ENCODE measurements around the gene SAMD11.
"Not testable (repeated sequence)": the region's sequence is repeated elsewhere in the genome, so short reads cannot be mapped to it uniquely, and the experiment has no call there.

The SAMD11 gene, protein sequence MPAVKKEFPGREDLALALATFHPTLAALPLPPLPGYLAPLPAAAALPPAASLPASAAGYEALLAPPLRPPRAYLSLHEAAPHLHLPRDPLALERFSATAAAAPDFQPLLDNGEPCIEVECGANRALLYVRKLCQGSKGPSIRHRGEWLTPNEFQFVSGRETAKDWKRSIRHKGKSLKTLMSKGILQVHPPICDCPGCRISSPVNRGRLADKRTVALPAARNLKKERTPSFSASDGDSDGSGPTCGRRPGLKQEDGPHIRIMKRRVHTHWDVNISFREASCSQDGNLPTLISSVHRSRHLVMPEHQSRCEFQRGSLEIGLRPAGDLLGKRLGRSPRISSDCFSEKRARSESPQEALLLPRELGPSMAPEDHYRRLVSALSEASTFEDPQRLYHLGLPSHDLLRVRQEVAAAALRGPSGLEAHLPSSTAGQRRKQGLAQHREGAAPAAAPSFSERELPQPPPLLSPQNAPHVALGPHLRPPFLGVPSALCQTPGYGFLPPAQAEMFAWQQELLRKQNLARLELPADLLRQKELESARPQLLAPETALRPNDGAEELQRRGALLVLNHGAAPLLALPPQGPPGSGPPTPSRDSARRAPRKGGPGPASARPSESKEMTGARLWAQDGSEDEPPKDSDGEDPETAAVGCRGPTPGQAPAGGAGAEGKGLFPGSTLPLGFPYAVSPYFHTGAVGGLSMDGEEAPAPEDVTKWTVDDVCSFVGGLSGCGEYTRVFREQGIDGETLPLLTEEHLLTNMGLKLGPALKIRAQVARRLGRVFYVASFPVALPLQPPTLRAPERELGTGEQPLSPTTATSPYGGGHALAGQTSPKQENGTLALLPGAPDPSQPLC

DNA sequence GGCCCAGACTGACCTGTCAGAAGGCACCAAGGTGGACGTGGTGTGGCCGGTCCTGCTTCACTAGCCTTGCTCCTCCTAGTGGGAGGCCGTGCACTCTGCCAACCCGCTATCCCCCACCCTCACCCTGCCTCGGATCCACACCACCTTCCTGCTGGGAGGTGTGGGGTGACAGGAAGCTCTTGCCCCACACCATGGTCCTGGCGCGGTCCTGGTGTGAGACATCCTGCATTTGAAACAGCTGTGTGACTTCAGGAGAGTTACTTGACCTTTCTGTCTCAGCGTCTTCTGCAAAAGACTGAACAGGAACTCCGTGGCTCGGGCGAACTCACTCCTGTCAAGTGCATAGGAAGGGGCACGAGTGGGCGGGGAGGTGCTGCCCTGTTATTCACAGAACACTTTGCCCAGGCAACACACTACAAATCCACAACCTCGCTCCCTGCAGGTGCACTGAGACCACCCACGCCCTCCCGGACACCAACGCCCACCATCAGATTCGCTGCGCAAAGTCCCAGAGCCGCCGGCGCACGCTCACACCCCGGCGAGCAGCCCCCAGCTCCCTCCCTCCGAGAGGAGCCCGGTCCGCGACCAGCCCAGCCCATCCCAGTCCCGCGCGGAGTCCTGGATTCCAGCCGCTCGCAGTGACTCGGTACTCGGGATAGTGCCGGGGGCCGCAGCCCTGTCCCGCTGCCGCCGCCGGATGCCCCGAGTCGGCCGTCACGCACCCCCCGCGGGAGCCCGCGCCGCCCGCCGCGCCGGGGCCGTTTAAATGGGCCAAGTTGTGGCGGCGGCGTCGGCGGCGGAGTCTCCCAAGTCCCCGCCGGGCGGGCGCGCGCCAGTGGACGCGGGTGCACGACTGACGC is at the start of gene SAMD11:
TSS of gene SAMD11 (plus strand) at position 793 of the 860 bp plus-strand sequence. CDS start 509 bp downstream, outside the sequence.
- DNase-seq: peak; percentile 48 to 73

DNA sequence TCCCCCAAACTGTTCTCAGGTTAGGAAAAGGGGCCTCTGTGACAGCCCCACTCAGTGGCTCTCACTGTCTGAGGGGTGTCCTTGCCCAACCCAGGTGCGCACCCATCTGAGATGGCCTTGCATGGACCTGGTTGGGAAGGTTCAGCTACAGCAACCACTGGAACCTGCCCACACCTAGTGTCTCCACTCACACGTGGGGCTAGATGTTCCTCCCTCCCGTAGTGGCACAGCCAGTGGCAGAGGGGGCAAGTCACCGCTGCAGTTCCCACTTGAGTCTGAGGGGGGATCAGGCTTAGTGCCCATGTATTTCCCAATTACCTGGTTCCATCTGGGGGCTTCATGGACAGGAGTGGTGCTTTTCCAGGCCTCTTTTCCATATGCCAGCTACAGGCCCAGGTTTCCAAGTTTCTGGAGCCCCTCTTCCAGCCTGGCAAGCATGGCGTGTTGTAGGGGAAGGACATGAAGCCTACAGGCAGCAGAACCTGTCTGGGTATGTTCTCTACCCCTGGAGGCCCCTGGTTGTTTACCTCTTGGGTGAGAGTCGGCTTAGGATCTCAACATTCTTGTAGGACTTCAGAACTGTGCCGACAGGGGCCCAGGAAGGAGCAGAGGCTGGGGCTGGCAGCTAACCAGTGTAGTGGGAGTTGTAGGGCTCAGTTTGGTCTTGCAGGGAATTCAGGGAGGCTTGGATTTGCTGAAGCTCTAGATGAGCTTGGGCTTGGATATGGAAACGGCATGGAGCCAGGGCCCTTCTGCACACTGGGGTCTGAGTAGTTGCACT is 47.1 kb upstream of the SAMD11 start:
- DNase-seq: not testable (repeated sequence)

DNA sequence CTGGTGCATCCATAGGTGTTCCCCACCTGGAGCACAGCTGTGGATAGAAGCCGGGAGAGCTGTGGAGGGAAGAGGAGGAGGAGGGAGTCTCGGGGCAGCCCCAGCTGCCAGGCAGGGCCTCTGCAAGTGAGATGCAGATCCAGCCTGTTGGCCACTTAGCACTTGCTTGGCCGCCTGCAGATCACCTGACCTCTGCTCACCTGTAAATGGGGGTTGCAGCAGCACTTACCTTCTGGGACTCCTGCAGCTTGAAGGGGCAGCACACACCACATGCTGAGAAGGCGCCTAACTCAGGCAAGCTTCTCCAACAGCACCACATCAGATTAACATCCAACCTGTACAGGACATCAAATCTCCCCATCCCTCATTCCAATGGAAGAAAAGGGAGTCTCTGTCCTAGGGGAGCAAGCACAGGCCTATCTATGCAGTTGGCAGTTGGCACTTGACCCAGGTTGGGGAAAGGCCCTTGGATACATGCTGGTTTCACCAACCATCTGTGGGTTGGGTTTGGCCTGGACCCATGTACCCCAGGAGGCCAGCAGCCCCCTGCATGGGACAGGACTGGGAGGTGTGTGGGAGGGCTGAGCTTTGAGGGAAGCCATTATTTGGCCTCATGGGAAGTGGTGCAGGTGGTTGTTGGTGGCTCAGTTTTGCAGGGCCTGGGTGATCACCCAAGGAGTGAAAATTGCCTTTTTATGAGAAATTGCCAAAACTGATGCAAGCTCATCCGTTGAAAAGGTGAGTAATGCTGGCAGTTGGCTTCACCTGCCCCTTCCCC is 46.3 kb upstream of the SAMD11 start:
- DNase-seq: not testable (repeated sequence)

DNA sequence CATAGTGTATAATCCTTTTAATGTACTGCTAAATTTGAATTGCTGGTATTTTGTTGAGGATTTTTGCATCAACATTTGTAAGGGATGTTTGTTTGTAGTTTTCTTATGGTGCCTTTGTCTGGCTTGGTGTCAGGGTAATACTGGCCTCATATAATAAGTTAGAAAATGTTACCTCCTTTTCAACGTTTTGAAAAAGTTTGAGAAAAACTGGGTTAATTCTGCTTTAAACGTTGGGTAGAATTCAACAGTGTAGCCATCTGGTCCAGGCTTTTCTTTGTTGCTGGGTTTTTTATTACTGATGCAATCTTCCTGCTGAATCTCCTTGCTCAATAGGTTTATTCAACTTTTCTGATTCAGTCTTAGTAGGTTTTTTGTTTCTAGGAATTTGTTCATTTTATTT is 43.2 kb upstream of the SAMD11 start:
- DNase-seq: not testable (repeated sequence)

DNA sequence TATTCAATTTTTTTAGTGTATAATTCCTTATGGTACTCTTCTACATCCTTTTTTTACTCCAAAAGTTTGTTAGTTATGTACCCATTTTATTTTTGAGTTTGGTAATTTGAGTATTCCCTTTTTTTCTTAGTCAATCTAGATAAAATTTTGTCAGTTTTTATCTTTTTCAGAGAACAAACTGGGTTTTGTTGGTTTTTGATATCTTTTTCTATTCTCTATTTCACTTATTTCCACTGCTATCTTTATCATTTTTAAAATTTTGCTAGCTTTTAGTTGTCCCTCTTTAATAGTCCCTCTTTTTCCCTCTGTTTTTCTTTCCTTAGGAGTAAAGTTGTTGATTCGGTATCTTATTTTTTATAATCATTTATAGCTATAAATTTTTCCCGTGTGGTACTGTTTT is 42.8 kb upstream of the SAMD11 start:
- not testable (repeated sequence) for DNase-seq

DNA sequence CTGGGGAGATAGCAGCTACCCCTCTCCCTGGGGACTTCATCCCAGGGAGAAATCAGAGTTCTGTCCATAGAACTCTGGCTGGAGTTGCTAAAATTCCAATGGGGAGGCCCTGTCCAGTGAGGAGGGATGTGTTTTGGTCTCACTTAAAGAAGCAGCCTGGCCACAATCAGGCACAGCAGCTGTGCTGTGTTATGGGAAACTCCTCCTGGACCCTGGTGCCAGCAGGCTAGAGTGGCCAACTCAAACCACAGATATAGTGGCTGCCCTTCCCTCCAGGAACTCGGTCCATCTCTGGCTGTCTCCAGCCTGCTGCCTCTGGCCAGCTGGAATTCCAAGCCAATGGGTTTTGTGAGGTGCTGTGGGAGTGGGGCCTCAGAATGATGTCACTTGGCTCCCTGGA is 37.4 kb upstream of the SAMD11 start:
- DNase-seq: no peak

DNA sequence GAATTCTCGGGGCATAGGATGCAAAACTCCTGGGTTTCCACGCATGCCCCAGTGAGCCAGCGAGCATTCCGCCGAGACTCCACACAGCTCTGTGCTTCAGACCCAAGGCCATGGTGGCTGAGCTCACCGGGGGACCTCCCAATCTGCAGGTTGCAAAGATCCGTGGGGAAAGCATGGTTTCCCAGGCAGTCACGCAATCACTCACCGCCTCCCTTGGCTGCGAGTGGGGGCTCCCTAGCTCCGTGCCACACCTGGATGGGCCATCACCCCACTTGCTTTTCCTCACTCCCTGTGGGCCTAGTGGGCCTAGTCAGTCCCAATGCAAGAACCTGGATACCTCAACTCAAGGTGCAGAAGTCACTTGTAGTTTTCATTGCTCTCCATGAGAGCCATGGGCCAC is 37.0 kb upstream of the SAMD11 start:
- no peak for DNase-seq

DNA sequence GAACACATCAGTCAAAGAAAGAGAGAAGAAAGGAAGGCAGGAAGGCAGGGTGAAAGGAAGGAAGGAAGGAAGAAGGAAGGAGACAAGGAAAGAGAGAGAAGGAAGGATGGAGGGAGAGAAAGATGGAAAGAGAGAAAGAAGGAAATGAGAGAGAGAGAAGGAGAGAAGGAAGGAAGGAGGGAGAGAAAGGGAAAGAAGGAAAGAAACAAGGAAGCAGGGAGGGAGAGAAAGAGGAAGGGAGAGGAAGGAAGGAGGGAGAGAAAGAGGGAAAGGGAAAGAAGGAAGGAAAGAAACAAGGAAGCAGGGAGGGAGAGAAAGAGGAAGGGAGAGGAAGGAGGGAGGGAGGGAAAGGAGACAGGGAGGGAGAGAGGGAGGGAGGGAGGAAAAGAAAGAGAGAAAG is 35.4 kb upstream of the SAMD11 start:
- no peak for DNase-seq

DNA sequence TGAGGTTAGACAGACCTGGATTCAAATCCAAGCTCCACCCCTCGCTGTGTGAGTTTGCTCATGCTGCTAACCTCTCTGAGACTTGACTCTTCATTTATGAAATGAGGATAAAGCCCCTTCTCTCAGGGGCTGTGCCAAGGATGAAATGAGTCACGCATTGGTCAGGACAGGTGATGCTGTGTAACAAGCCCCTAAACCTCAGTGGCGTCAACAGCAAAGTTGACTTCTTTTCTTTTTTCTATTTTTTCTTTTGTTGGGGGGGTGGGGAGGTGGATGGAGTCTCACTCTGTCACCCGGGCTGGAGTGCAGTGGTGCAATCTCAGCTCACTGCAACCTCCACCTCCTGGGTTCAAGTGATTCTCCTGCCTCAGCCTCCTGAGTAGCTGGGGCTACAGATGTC is 33.9 kb upstream of the SAMD11 start:
- DNase-seq: not testable (repeated sequence)

DNA sequence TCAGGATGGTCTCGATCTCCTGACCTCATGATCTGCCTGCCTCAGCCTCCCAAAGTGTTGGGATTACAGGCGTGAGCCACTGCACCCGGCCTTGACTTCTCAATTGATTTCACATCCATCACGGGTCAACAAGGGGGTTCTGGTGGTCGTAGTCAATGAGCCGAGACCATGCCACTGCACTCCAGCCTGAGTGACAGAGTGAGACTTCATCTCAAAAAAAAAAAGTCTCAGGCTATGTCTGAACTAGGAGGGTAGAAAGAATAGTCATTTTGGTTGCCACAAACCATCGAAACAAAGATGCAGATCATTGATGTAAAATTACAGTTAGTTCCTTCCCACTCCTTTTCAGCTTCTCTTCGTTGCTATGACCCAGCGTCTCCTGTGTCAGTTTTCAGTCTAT is 33.5 kb upstream of the SAMD11 start:
- not testable (repeated sequence) for DNase-seq

DNA sequence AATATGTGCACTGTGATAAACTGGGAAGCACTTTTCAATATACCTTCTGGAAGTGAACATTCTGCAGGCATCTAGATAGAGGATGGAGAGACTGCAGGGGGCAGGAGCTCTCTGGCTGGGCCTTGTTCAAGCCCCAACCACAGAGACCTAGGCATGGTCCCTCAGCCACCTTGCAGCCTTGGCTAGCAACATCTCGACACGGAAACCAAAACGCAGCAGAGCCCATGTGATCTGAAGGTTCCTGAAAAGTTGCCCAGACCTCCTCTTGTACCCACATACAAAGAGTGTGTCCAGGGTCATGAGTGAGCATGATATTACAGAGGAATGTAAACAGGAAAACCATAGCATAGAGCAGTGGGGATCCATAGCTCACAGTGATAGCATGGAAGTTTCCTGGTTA is 33.1 kb upstream of the SAMD11 start:
- no peak for DNase-seq

DNA sequence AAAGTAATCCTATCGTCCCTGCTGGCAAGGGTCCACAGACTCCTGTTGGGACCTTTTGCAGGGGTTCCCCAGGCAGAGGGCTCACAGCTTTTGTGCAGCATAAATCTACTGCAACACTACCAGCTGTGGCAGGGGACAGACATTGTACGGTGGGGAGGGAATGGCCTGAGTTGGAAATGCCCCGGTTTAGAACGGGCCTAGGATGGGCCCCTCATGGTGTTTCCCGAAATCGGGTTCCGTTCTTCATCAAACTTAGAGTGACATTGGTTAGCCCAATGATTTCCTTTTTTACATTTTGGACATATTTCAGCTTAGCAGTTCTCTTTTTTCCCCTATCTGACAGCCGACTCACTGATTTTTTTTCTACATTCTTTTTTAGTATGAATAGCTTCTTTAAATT is 26.5 kb upstream of the SAMD11 start:
- no peak for DNase-seq

DNA sequence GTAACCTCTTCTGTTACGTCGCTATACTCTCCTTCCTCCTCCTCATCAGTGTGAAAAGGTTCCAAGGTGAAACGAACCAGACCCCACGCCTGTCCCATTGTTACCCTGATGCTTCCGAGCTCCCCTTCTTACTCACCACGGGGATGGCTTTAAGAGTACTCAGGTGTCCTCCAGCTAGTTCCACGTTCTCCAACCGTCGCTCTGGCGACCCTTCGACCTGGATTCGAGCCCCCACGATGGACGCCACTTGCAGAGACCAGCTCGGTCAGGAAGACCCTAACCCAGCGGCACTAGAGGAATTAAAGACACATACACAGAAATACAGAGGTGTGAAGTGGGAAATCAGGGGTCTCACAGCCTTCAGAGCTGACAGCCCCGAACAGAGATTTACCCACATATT is 25.8 kb upstream of the SAMD11 start:
- DNase-seq: not testable (repeated sequence)

DNA sequence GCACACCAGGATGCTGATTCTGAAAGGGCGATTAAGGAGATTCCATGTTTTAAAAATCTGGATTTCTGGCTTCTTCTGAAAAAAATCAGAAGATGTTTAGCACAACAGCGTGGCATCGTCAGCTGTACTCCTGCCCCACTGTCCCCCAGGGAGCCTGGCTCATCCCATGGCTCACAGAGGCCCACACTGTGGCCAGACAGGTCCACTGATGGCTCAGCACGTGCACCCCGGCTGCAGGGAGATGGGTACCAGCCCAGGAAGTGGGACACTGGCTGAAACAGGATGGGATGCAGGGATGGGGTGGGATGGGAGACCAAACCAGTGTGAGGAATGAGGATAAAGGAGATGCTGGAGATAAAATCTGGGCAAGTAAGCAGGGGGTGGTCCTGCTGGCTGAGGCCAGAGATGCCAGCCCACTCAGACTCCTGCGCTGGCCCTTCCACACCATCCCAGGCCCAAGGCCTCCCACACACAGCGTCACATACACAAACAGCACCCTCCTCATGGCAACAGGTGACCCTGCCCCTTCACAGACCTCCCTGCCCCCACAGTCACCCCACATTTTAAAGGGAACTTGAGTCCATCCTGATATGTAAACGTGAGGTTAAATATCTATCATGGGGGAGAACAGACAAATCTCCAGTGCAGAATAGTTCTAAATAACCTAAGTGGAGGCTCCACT is 23.9 kb upstream of the SAMD11 start:
- no peak for DNase-seq

DNA sequence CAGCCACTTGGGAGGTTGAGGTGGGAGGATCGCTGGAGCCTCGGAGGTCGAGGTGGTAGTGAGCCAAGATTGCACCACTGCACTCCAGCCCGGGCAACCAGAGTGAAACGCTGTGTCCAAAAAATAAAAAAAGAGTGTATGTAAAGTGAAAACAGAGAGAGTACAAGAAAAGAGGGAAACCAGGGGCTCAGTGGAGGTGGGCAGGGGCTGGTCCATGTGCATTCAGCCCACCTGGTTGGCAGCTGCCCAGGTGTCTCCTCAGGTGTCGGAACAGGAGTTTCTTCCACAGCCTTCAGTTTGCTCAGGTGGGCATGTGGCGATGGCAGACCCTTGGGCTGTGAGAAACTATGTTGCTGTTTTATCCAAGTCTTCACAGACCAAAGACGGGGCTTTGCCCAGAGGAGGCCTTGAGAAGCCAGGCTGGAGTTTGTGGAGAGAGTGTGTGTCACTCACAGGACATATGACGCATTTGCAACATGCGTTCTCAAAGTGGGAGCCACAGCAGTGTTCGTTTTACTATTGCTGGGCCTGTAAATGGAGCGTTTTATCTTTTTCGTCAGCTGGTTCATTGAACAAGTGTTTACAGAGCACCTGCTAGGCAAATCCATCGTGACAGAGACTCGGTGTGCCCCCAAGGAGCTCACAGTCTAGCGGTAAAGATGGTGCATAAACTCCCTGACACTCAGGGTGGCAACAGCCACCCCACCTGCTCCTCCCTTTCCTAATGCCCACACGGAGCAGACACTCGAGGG is 22.4 kb upstream of the SAMD11 start:
- no peak for DNase-seq

DNA sequence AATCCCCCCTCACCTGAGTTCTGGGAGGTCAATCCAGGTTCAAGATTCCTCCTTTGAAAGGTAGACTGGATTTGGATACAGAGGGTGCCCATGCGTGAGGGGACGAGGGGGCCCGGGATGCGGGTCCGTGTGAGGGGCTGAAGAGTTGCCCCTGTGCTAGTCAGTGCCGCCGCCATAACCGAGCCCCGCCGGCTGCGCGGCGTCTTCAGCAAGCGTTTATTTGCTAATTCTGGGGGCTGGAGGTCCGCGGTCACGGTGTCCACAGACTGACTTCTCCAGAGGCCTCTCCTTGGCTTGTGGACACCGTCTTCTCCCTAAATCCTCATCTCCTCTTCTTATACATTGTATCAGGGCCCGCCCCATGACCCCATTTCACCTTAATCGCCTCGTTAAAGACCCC is 20.9 kb upstream of the SAMD11 start:
- DNase-seq: no peak

DNA sequence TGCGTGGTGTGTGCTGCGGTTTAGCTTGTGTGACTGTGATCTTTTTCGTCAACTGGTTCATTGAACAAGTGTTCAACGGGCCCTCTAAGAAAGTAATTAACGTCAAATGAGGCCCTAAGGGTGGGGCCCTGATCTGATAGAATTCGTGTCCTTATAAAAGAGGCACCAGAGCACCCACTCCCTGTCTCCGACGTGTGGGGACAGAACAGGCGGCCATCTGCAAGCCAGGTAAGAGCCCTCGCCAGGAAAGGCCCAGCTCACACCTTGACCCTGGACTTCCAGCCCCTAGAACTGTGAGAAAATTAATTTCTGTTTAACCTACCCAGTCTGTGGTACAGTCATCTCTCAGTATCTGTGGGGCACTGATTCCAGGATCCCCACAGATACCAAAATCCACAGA is 20.4 kb upstream of the SAMD11 start:
- no peak for DNase-seq

DNA sequence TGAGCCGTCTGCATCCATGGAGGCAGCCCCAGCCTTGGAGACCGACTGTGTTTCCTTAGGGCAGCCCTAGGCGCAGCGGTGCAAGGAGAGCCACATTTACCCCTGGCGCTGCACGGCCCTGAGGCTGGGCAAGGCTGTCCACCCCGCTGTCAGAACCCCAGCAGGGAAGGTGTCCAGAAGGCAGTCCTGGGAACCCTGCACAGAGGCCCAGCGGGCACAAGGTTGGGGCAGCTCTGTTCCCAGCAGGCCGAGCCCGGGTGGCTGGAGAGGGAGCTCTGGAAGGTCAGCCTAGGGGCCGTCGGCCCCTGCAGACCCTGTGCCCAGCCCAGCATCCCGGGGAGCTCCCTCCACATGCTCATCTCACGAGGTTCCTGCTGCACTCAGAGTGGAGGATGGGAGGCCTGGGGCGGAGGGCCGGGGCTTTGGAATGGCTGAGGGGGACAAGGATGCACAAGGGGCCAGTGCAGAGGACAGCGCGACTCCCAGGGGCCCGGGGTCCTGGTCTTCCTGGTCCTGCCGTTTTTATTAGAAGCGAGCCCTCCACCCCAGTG is 19.9 kb upstream of the SAMD11 start:
- no peak for DNase-seq

DNA sequence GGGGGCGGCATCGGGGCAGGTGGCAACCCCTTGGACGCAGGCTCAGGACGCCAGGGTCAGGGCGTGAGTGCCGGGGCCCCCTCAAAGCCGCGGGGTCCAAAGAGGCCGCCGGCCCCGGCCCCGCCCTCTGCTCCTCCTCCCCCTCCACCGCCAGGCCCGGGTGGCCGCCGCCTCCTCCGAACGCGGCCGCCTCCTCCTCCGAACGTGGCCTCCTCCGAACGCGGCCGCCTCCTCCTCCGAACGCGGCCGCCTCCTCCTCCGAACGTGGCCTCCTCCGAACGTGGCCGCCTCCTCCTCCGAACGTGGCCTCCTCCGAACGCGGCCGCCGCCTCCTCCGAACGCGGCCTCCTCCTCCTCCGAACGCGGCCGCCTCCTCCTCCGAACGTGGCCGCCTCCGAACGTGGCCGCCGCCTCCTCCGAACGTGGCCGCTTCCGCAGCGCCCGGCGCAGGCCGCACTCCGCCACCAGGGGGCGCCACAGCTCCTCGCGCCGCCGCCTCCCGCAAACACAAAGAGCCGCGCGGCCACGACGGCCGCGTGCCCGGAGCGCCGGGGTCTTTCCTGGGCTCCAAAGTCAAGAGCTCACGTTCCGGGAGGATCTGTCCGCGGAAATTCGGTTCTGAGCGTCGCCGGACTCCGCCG is 19.3 kb upstream of the SAMD11 start:
- peak; percentile 85 to 88 for DNase-seq
